CD4-positive, alpha-beta T cell treated with Interleukin-6 for 4 hours (primary cell): ENCODE data around the gene F12.
"Not testable (repeated sequence)": the region's sequence is repeated elsewhere in the genome, so short reads cannot be mapped to it uniquely, and the experiment has no call there.

Experiments used
- DNase-seq: peaks from one replicate; pipeline ENCODE4 v3.0.0-alpha.2; 2020; ENCODE audit warnings: mixed read lengths

F12 gene

GRCh38 chr5:177432143-177432838 lies 22.9 kb upstream of the F12 start:
- DNase-seq = no peak

GRCh38 chr5:177431317-177432142 lies 22.2 kb upstream of the F12 start:
- peak; percentile 74 for DNase-seq

- peak; percentile 22 for DNase-seq
Observed at GRCh38 chr5:177430972-177431316, 21.6 kb upstream of the F12 start.

- no peak for DNase-seq
Observed at GRCh38 chr5:177430140-177430951, 21.0 kb upstream of the F12 start.

- DNase-seq = peak; percentile 92
Observed at GRCh38 chr5:177429248-177430040, 20.1 kb upstream of the F12 start.

- DNase-seq = no peak
Observed at GRCh38 chr5:177428574-177429217, 19.3 kb upstream of the F12 start.

- DNase-seq = peak; percentile 39
Observed at GRCh38 chr5:177427919-177428573, 18.7 kb upstream of the F12 start.

GRCh38 chr5:177427211-177427822 lies 18.0 kb upstream of the F12 start:
- no peak for DNase-seq

- peak; percentile 80 for DNase-seq
Observed at GRCh38 chr5:177426566-177427210, 17.3 kb upstream of the F12 start, which contains the start of gene GRK6. GRK6 (plus strand) TSS chr5:177426676; CDS start chr5:177426846, 170 bp downstream.

- peak; percentile 100 for DNase-seq
Observed at GRCh38 chr5:177425801-177426565, 16.6 kb upstream of the F12 start.

GRCh38 chr5:177425196-177425800 lies 15.9 kb upstream of the F12 start:
- no peak for DNase-seq

- DNase-seq = no peak
Observed at GRCh38 chr5:177423671-177424070, 14.3 kb upstream of the F12 start.

- no peak for DNase-seq
Observed at GRCh38 chr5:177421062-177421798, 11.9 kb upstream of the F12 start.

GRCh38 chr5:177420472-177420871 lies 11.1 kb upstream of the F12 start:
- not testable (repeated sequence) for DNase-seq

- DNase-seq = no peak
Observed at GRCh38 chr5:177419046-177419445, 9.7 kb upstream of the F12 start.

GRCh38 chr5:177417081-177417480 lies 7.7 kb upstream of the F12 start:
- DNase-seq = not testable (repeated sequence)

- no peak for DNase-seq
Observed at GRCh38 chr5:177414481-177414880, 5.1 kb upstream of the F12 start.

GRCh38 chr5:177412603-177413233 lies 3.4 kb upstream of the F12 start:
- DNase-seq = peak; percentile 21
